Stimulated activated CD4-positive, alpha-beta T cell treated with anti-CD3 and anti-CD28 coated beads, Interleukin-4, amount 100 ng/mL, for 24 hours (primary cell): Measurements from ENCODE around the gene OR2AJ1.

Experiments
- DNase-seq: peaks from one replicate; pipeline ENCODE4 v3.0.0-alpha.2; 2020

Gene OR2AJ1

GRCh38 chr1:247924868-247925267 is at the start of gene OR2AJ1:
OR2AJ1 (plus strand) TSS chr1:247924889; CDS start chr1:247933769, 8,880 bp downstream.
- no peak for DNase-seq

GRCh38 chr1:247883346-247883745 is 41.3 kb upstream of the OR2AJ1 start:
- DNase-seq: no peak

- no peak for DNase-seq
Observed at GRCh38 chr1:247884797-247885413, 39.8 kb upstream of the OR2AJ1 start.

GRCh38 chr1:247895163-247895637 is 29.5 kb upstream of the OR2AJ1 start, which contains the start of gene OR2W3:
OR2W3 (plus strand) TSS chr1:247895587; CDS start chr1:247895587, 0 bp downstream.
- DNase-seq: no peak

- no peak for DNase-seq
Observed at GRCh38 chr1:247895976-247896375, 28.7 kb upstream of the OR2AJ1 start.

GRCh38 chr1:247904122-247904521 is 20.6 kb upstream of the OR2AJ1 start:
- no peak for DNase-seq

GRCh38 chr1:247905181-247905580 is 19.5 kb upstream of the OR2AJ1 start:
- DNase-seq: no peak

- DNase-seq: no peak
Observed at GRCh38 chr1:247905910-247906503, 18.7 kb upstream of the OR2AJ1 start.

GRCh38 chr1:247906504-247907047 is 18.1 kb upstream of the OR2AJ1 start:
- DNase-seq: peak; percentile 8

GRCh38 chr1:247908766-247909165 is 15.9 kb upstream of the OR2AJ1 start:
- no peak for DNase-seq

- no peak for DNase-seq
Observed at GRCh38 chr1:247913786-247914185, 10.9 kb upstream of the OR2AJ1 start.

- no peak for DNase-seq
Observed at GRCh38 chr1:247914941-247915662, 9.6 kb upstream of the OR2AJ1 start.

- no peak for DNase-seq
Observed at GRCh38 chr1:247919952-247920351, 4.7 kb upstream of the OR2AJ1 start, which contains the start of gene OR2T8. OR2T8 (plus strand) TSS chr1:247920252; CDS start chr1:247921018, 766 bp downstream.

GRCh38 chr1:247923941-247924340 is 748 bp upstream of the OR2AJ1 start:
- no peak for DNase-seq

GRCh38 chr1:247933989-247934388 is 9.3 kb downstream of the OR2AJ1 start:
- no peak for DNase-seq

GRCh38 chr1:247935781-247936180 is 11.1 kb downstream of the OR2AJ1 start:
- no peak for DNase-seq

GRCh38 chr1:247936415-247936814 is 11.7 kb downstream of the OR2AJ1 start:
- no peak for DNase-seq

- peak; percentile 65 for DNase-seq
Observed at GRCh38 chr1:247936965-247937734, 12.5 kb downstream of the OR2AJ1 start.

GRCh38 chr1:247942624-247943023 is 17.9 kb downstream of the OR2AJ1 start:
- DNase-seq: no peak

- DNase-seq: no peak
Observed at GRCh38 chr1:247948558-247948957, 23.9 kb downstream of the OR2AJ1 start, which contains the start of gene OR2L8. OR2L8 (plus strand) TSS chr1:247948858; CDS start chr1:247948858, 0 bp downstream.

GRCh38 chr1:247953408-247953807 is 28.7 kb downstream of the OR2AJ1 start:
- DNase-seq: no peak

- DNase-seq: no peak
Observed at GRCh38 chr1:247961791-247962190, 37.1 kb downstream of the OR2AJ1 start.
